H9 (cell line): ENCODE results near the gene UBFD1. TPM values are rescaled to one million over a fixed set of nuclear protein-coding genes. Genes with fewer than 3 reads are reported as not detected.

Source experiments
- DNase-seq: peaks from one replicate; pipeline ENCODE4 v3.0.0-alpha.2; 2017
- H2AFZ ChIP-seq: one replicate; pipeline ENCODE4 v1.6.1; 2013; ENCODE audit warnings: mild to moderate bottlenecking, low read length, control low read depth, moderate library complexity
- H2AK5ac ChIP-seq: 2 replicates; pipeline ENCODE4 v1.6.1; 2013; ENCODE audit warnings: low read length, control low read depth, mixed read lengths; ENCODE audit not compliant: insufficient read length
- H2BK120ac ChIP-seq: one replicate; pipeline ENCODE4 v1.6.1; 2013; ENCODE audit warnings: low read depth, mild to moderate bottlenecking, low read length, control low read depth, inconsistent platforms; ENCODE audit not compliant: poor library complexity, severe bottlenecking
- H2BK12ac ChIP-seq: 2 replicates; pipeline ENCODE4 v1.6.1; 2013; ENCODE audit warnings: low read length, control low read depth, mixed read lengths, low read depth; ENCODE audit not compliant: insufficient read length
- H2BK15ac ChIP-seq: 2 replicates; pipeline ENCODE4 v1.6.1; 2013; ENCODE audit warnings: low read depth, low read length, control low read depth
- H2BK20ac ChIP-seq: one replicate; pipeline ENCODE4 v1.6.1; 2013; ENCODE audit warnings: low read depth, mild to moderate bottlenecking, low read length, control low read depth, inconsistent platforms; ENCODE audit not compliant: poor library complexity, severe bottlenecking
- H2BK5ac ChIP-seq: 2 replicates; pipeline ENCODE4 v1.6.1; 2013; ENCODE audit warnings: low read length, control low read depth, mixed read lengths; ENCODE audit not compliant: insufficient read length
- H3K14ac ChIP-seq: 2 replicates; pipeline ENCODE4 v1.6.1; 2013; ENCODE audit warnings: low read length, control low read depth; ENCODE audit not compliant: insufficient read depth
- H3K18ac ChIP-seq: 2 replicates; pipeline ENCODE4 v1.6.1; 2013; ENCODE audit warnings: low read depth, mild to moderate bottlenecking, mixed read lengths, low read length, control low read depth; ENCODE audit not compliant: insufficient read length
- H3K23ac ChIP-seq: 2 replicates; pipeline ENCODE4 v1.6.1; 2013; ENCODE audit warnings: low read length, control low read depth, mixed read lengths, low read depth; ENCODE audit not compliant: insufficient read length
- H3K23me2 ChIP-seq: 2 replicates; pipeline ENCODE4 v1.6.1; 2013; ENCODE audit warnings: low read depth, mild to moderate bottlenecking, mixed read lengths, low read length, control low read depth; ENCODE audit not compliant: insufficient read length, poor library complexity, severe bottlenecking
- H3K27ac ChIP-seq: 2 replicates; pipeline ENCODE4 v1.5.1; 2013; ENCODE audit warnings: low read length, control low read depth, mixed read lengths, low read depth; ENCODE audit not compliant: insufficient read length
- H3K27me3 ChIP-seq: 2 replicates; pipeline ENCODE4 v1.6.1; 2013; ENCODE audit warnings: low read length, control low read depth, inconsistent platforms; ENCODE audit not compliant: insufficient read depth
- H3K4ac ChIP-seq: 2 replicates; pipeline ENCODE4 v1.6.1; 2013; ENCODE audit warnings: low read depth, mild to moderate bottlenecking, control low read depth, inconsistent platforms, low read length, moderate library complexity
- H3K4me1 ChIP-seq: 2 replicates; pipeline ENCODE4 v1.6.1; 2013; ENCODE audit warnings: low read length, control low read depth, inconsistent platforms; ENCODE audit not compliant: insufficient read depth
- H3K4me2 ChIP-seq: 2 replicates; pipeline ENCODE4 v1.6.1; 2013; ENCODE audit warnings: low read length, control low read depth, mixed read lengths; ENCODE audit not compliant: insufficient read length, insufficient read depth
- H3K56ac ChIP-seq: 2 replicates; pipeline ENCODE4 v1.6.1; 2013; ENCODE audit warnings: low read depth, mild to moderate bottlenecking, mixed read lengths, low read length, control low read depth; ENCODE audit not compliant: insufficient read length
- H3K79me1 ChIP-seq: 2 replicates; pipeline ENCODE4 v1.6.1; 2013; ENCODE audit warnings: low read depth, mild to moderate bottlenecking, moderate library complexity, low read length, control low read depth, inconsistent platforms; ENCODE audit not compliant: insufficient read depth, poor library complexity, severe bottlenecking
- H3K79me2 ChIP-seq: 2 replicates; pipeline ENCODE4 v1.6.1; 2013; ENCODE audit warnings: low read length, control low read depth, inconsistent platforms; ENCODE audit not compliant: insufficient read depth
- H3K9ac ChIP-seq: 2 replicates; pipeline ENCODE4 v1.6.1; 2013; ENCODE audit warnings: low read length, control low read depth, mixed read lengths; ENCODE audit not compliant: insufficient read length; ENCODE audit errors: extremely low read depth
- H3K9me3 ChIP-seq: one replicate; pipeline ENCODE4 v1.6.1; 2013; ENCODE audit warnings: low read depth, low read length, inconsistent platforms; ENCODE audit not compliant: control insufficient read depth
- H3T11ph ChIP-seq: one replicate; pipeline ENCODE4 v1.6.1; 2013; ENCODE audit warnings: mild to moderate bottlenecking, low read length, control low read depth, inconsistent platforms
- H4K20me1 ChIP-seq: one replicate; pipeline ENCODE4 v1.6.1; 2013; ENCODE audit not compliant: control insufficient read depth, insufficient read length, insufficient read depth
- H4K5ac ChIP-seq: 2 replicates; pipeline ENCODE4 v1.6.1; 2013; ENCODE audit warnings: low read depth, mild to moderate bottlenecking, mixed read lengths, low read length, control low read depth; ENCODE audit not compliant: insufficient read length
- H4K8ac ChIP-seq: replicated peaks from 2 replicates; pipeline ENCODE4 v1.6.1; 2013; ENCODE audit warnings: low read length, control low read depth, mixed read lengths, low read depth; ENCODE audit not compliant: insufficient read length
- H4K91ac ChIP-seq: 2 replicates; pipeline ENCODE4 v1.6.1; 2013; ENCODE audit warnings: low read depth, mild to moderate bottlenecking, moderate library complexity, mixed read lengths, low read length, control low read depth; ENCODE audit not compliant: insufficient read length
- H3K27ac Mint-ChIP-seq, 3 experiments: 2 replicates in 2 of 3; 3 replicates in 1 of 3; pipeline ENCODE4 v1.8.0; 2020 to 2021; ENCODE audit warnings: mixed read lengths in 3 of 3, mild to moderate bottlenecking in 1 of 3, moderate library complexity in 1 of 3
- H3K27me3 Mint-ChIP-seq: 2 replicates; pipeline ENCODE4 v1.8.0; 2021; ENCODE audit warnings: low read depth, mild to moderate bottlenecking, moderate library complexity, mixed read lengths
- H3K36me3 Mint-ChIP-seq, 3 experiments: 2 replicates in 2 of 3; 3 replicates in 1 of 3; pipeline ENCODE4 v1.8.0; 2020 to 2021; ENCODE audit warnings: low read depth in 3 of 3, mixed read lengths in 3 of 3; ENCODE audit not compliant: insufficient read depth in 1 of 3
- H3K4me1 Mint-ChIP-seq, 2 experiments: 2 replicates each; pipeline ENCODE4 v1.8.0; 2020; ENCODE audit warnings: mixed read lengths in 2 of 2
- H3K4me3 Mint-ChIP-seq, 2 experiments: 2 replicates in 1 of 2; 3 replicates in 1 of 2; pipeline ENCODE4 v1.8.0; 2020 to 2021; ENCODE audit warnings: mild to moderate bottlenecking in 2 of 2, mixed read lengths in 2 of 2, moderate library complexity in 1 of 2
- H3K9me3 Mint-ChIP-seq, 2 experiments: 2 replicates in 1 of 2; 3 replicates in 1 of 2; pipeline ENCODE4 v1.8.0; 2020; ENCODE audit warnings: mild to moderate bottlenecking in 2 of 2, mixed read lengths in 2 of 2, moderate library complexity in 1 of 2
- CTCF ChIP-seq: fragments of 200-600 bp; sonication (generic); conservative IDR thresholded peaks from 3 replicates; pipeline ENCODE4 v1.8.0; 2021; ENCODE audit warnings: antibody characterized with exemption, mild to moderate bottlenecking
- WGBS: extraction: QIAGEN DNeasy Blood & Tissue Kit; methylation state at CpG from one replicate; pipeline ENCODE4 v1.1.7; 2013; ENCODE audit warnings: missing lambda C conversion rate, low lambda C conversion rate, mixed read lengths; ENCODE audit not compliant: insufficient read length; ENCODE audit errors: extremely low coverage; 5-methylcytosine and 5-hydroxymethylcytosine counted together
- total RNA-seq: library from RNA; stranded (reverse); gene quantifications from 2 replicates; pipeline ENCODE4 v1.2.1, GENCODE V29; 2021

UBFD1 gene
- total RNA-seq, 1 experiment from 2014 or later, result 107 TPM

DNA sequence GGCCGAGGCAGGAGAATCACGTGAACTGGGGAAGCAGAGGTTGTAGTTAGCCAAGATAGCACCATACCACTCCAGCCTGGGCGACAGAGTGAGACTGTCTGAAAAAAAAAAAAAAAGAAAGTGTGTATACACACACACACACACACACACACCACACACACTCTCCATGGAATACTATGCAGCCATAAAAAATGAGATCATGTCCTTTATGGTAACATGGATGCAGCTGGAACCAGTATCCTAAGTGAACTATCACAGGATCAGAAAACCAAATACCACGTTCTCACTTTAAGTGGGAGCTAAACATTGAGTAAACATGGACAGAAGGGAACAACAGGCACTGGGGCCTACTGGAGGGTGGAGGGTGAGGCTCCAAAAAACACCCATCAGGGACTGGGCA is 21.8 kb downstream of the UBFD1 start:
- Histone ChIP-seq H2BK20ac (no peak overlapping the region), H2BK5ac (no peak overlapping the region), H3K79me2 (no peaks in the 10 kb centered on the region), H2BK120ac (no peak overlapping the region), H2BK12ac (no peak overlapping the region), H3K56ac (no peak overlapping the region), H3T11ph (no peak overlapping the region), H2BK15ac (no peak overlapping the region), H4K91ac (no peak overlapping the region), H3K23me2 (no peaks in the 10 kb centered on the region), H3K4me1 (no peaks in the 10 kb centered on the region), H4K5ac (no peak overlapping the region), H3K79me1 (no peaks in the 10 kb centered on the region), H3K4me2 (no peak overlapping the region), H3K9ac (no peak overlapping the region), H2AK5ac (no peak overlapping the region), H3K27me3 (no peaks in the 10 kb centered on the region), H4K20me1 (no peaks in the 10 kb centered on the region), H3K23ac (no peak overlapping the region), H3K14ac (no peak overlapping the region), H4K8ac (no peak overlapping the region), H3K9me3 (no peaks in the 10 kb centered on the region), H2AFZ (no peak overlapping the region), H3K4ac (no peak overlapping the region), H3K18ac (no peak overlapping the region), H3K27ac (no peak overlapping the region)
- Mint-ChIP-seq H3K9me3 (peaks cover 0 to 1% of the 10 kb centered on the region in 2 experiments; a peak in 1 of 5 replicates), H3K27ac (no peak overlapping the region), H3K4me1 (no peaks in the 10 kb centered on the region), H3K36me3 (peaks cover 10 to 55% (median 44%) of the 10 kb centered on the region in 3 experiments), H3K27me3 (no peaks in the 10 kb centered on the region; the same call in 1 of the 2 replicates), H3K4me3 (no peak overlapping the region)
- no peak for DNase-seq
- WGBS, result no CpG with 5 or more reads among the region's 4 CpGs
- no peak for TF ChIP-seq CTCF
